HG03342 (cell line): ENCODE data around the gene DARS1.

Experiments used
- ATAC-seq: cut with Tn5 transposase; IDR thresholded peaks from one replicate; pipeline ENCODE4 v1.9.1; 2021; ENCODE audit warnings: mild to moderate bottlenecking, moderate library complexity; ENCODE audit not compliant: unreplicated experiment

Gene DARS1

GRCh38 chr2:135948141-135948540 lies 37.3 kb downstream of the DARS1 start:
- ATAC-seq, result no peak

- ATAC-seq, result no peak
These were observed 37.9 kb downstream of the DARS1 start for GRCh38 chr2:135947483-135947882.

DNA sequence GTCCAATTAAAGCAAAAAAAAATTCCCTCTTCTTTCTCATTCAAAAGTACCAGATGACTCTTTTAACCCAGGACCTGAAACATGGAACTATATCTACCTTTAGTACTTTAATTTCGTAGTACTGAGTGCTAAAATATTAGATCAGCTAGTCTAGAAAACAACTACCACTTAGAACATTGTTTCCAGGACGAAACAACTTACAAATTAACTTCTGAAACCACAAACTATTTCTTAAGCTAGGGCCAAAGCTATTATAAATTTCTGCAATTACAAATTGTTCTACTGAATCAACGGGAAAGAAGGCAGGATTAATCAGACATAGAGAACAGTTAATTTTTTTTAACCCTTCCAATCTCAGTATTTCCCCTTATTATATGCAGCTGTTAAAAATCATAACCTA lies 39.9 kb downstream of the DARS1 start:
- no peak for ATAC-seq

DNA sequence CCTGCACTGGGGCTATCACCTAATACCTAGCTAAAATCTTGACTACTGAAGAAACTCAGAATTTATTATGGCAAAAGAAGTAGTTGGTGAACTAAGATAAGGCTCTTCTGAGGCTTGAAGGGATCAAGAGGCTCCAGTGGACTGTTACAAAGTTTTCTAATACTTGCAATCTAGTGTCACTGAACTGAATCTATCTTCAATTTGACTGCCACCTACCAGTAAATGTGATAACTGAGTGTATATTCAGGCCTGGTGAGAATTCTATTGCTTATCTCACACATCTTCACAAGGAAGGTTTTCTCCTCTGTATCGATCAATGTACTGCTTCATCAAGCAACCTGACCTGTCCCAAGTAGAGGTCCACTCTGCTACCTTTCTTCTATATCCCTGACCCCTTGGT lies 40.8 kb downstream of the DARS1 start:
- no peak for ATAC-seq

GRCh38 chr2:135942936-135943688 lies 42.3 kb downstream of the DARS1 start:
- no peak for ATAC-seq

- ATAC-seq, result no peak
These were observed 48.9 kb downstream of the DARS1 start for GRCh38 chr2:135936524-135936923.

GRCh38 chr2:135935914-135936313 lies 49.5 kb downstream of the DARS1 start:
- ATAC-seq, result no peak

GRCh38 chr2:135931776-135932443 lies 53.5 kb downstream of the DARS1 start:
- peak; percentile 59 for ATAC-seq

- no peak for ATAC-seq
These were observed 58.8 kb downstream of the DARS1 start for GRCh38 chr2:135926605-135927004.

DNA sequence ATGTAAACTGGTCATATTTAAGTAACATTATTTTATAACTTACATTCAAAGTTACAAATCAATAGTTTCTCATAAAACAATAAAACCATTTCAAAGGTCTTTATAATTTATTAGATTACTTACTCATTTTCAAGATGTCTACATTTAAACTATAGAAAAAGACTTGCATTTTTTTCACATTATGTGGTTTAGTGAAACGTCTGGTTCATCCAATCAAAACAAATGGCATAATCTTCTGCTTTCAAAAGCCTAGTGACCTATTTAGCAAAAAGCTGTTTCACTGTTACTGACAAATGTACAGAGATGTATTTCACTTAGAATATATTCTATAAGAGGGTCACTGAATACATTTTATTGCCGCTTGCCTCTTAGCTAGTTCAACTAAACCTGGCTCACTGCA lies 59.9 kb downstream of the DARS1 start:
- ATAC-seq, result no peak

GRCh38 chr2:135916207-135916606 lies 69.2 kb downstream of the DARS1 start:
- ATAC-seq, result no peak

DNA sequence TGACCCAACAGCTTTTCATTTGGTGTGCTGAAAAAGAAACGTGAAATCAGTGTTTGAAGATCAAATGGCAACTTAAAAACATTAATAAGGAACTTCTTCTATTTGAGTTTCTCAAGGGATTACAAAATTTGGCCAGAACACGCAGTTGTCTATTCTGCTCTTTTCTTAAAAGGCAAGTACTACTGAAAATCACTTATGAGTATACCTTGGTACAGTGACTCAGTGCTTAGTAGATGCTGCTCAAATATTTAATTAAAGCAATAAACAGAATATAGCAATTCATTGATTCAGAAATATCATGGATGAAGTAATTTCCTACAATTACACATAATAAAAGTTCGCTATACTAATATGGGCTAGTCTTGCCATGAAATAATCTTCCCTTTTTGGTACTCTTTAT lies 70.9 kb downstream of the DARS1 start:
- no peak for ATAC-seq

DNA sequence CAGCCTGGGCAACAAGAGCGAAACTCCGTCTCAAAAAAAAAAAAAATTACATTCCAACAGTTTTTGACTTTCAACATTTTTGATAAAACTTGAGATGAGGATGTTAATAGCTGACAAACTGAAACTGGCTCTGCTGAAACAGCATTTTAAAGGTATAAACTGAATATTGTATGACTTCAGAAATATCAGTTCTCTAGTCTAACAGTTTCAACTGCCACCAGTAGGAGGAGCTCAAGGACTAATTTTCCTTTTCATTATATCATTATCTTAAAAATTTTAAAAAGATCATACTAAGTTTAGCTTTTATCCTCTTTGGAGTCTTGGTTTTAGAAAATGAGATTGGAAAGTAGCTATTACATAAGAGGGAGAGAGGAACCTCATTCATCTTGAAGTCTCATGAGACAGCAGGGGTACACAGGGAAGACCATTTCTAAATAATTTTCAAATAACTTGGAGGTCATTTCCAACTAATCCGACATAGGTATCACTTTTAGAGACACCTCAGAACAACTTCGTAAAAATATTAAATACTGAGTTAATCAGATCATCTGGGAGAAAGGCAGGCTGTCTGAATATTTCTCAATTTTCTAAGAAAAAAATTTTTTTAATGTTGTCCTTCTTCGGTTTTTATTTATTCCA lies 71.6 kb downstream of the DARS1 start:
- ATAC-seq, result no peak

GRCh38 chr2:135909976-135910375 lies 75.5 kb downstream of the DARS1 start:
- no peak for ATAC-seq

DNA sequence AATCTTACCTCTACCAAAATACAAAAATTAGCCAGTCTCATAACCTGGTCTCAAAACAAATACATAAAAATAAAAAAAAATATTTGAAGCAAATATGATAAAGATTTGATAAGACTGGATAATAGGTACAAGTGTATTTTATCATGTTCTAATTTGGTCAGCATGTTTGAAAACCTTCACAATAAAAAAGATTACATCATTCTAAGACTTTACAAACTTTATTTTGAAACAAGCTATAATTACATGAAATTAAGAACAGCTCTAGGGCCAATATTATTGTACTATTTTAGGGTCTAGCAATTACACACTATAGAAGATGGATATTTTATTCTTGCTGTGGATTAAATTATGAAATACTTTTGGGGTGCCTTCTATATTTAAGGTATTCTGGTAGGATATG lies 79.7 kb downstream of the DARS1 start:
- ATAC-seq, result no peak

DNA sequence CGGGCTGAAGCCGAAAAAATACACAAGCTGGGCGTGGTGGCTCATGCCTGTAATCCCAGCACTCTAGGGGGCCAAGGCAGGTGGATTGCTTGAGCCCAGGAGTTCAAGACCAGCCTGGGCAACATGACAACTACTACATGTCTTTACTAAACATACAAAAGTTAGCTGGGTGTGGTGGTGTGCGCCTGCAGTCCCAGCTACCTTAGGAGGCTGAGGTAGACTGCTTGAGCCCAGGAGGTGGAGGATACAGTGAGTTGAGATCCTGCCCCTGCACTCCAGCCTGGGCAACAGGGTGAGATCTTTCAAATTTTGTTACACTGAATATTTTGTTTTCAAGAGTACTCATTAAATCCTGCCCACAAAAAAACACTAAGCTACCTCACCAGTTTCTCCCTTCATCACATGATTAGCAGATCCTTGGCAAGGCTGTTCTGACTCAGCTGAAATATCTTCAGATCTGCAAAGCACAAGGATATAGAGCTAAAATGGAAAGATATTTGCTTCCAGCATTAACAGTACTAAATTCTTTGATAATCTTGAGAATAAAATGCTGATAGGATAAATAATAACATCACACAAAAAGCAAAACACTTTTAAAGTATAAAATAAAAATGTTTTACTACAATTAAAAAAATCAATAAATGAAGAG lies 81.0 kb downstream of the DARS1 start:
- no peak for ATAC-seq

GRCh38 chr2:135903650-135904049 lies 81.8 kb downstream of the DARS1 start:
- no peak for ATAC-seq

GRCh38 chr2:135899567-135899966 lies 85.9 kb downstream of the DARS1 start:
- no peak for ATAC-seq

DNA sequence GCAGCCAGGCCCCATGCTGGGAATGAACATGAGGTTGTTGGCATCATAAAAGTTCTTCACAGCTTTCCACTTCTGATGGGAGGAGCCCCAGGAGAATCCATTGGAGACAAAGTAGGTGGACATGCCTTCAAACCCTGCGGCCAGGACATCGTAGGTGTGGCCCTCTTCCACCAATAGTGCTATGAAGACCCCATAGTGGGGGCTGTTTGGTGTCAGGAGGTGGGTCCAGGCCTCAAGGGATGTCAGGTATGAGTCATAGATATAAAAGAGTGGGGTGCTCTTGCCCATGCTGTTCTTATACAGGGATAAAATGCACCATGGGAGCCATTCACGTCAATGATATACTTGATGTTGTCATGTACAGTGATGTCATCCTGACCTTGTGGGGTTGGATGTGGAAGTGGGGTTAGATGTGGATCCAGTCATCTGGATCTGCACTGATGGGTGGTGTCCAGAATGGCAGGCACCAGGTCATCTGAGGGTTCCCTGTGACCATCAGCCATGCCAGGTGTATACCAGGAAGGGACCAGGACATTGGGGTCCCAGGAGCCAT lies 87.1 kb downstream of the DARS1 start:
- no peak for ATAC-seq

- ATAC-seq, result no peak
These were observed 90.5 kb downstream of the DARS1 start for GRCh38 chr2:135894930-135895329.

- no peak for ATAC-seq
These were observed 92.0 kb downstream of the DARS1 start for GRCh38 chr2:135893374-135893794.
